ENCODE data around the gene PPP1CA. TPM values are rescaled to one million over a fixed set of nuclear protein-coding genes. Genes with fewer than 3 reads are reported as not detected.

The PPP1CA gene
- total and polyA plus RNA-seq, 3 experiments from 2014 or later: 338 to 564 (median 357) TPM

DNA sequence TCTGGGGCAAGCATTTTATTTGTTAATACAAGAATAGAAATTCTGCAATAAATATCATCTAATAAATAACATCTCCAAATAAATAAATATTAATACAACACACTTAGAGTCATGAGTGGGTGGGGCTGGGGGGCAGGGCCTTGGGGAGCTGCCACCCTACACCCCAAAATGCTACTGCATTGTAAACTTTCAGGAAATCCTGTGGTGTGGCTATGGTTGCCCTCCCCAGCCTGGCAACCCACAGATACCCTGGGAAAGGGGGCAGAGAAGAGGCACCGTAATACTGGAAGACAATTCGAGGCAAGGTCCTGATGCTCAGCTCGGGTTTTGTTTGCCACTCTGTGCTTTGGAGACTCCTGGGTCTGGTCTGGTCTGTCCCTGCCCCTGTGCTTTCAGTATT is 37.5 kb downstream of the PPP1CA start:
- Mint-ChIP-seq H3K4me1 (peaks cover 52 to 67% (median 56%) of the 10 kb centered on the region in 3 donors), H3K4me3 (peak overlapping the region in 6 of 7 donors; percentile 2 to 75 (median 64)), H3K27me3 (no peaks in the 10 kb centered on the region), H3K27ac (peak overlapping the region; percentile 35 to 98 (median 94)), H3K36me3 (peaks cover 0 to 26% (median 2%) of the 10 kb centered on the region in 3 donors), H3K9me3 (no peaks in the 10 kb centered on the region)
- no peak overlapping the region for H3K4me3 ChIP-seq (ENCODE audit: low read length)
- H3K9me3 ChIP-seq (ENCODE audit: low read length): no peaks in the 10 kb centered on the region
- H3K4me1 ChIP-seq (ENCODE audit: insufficient read depth, low read length): peaks cover 31% of the 10 kb centered on the region
- no peaks in the 10 kb centered on the region for H3K27me3 ChIP-seq (ENCODE audit: insufficient read depth, low read length, poor library complexity, severe bottlenecking)
- no peak overlapping the region for H3K27ac ChIP-seq (ENCODE audit: low read depth, low read length)
- POLR2A ChIA-PET: interaction anchor here (0.6 to 1.4 kb wide), 2 partner anchors 11 to 56 kb away, joined by 4 to 8 read pairs; partner anchors contain the start of gene POLD4
- no peaks in the 10 kb centered on the region for H3K36me3 ChIP-seq (ENCODE audit: insufficient read depth, low read length)
- CTCF ChIA-PET: interaction anchor here (7.5 to 19.6 kb wide), 2 partner anchors 12 to 17 kb away, joined by 53 to 860 read pairs; partner anchors contain the start of genes CLCF1, POLD4 and RAD9A
- no peak for DNase-seq

DNA sequence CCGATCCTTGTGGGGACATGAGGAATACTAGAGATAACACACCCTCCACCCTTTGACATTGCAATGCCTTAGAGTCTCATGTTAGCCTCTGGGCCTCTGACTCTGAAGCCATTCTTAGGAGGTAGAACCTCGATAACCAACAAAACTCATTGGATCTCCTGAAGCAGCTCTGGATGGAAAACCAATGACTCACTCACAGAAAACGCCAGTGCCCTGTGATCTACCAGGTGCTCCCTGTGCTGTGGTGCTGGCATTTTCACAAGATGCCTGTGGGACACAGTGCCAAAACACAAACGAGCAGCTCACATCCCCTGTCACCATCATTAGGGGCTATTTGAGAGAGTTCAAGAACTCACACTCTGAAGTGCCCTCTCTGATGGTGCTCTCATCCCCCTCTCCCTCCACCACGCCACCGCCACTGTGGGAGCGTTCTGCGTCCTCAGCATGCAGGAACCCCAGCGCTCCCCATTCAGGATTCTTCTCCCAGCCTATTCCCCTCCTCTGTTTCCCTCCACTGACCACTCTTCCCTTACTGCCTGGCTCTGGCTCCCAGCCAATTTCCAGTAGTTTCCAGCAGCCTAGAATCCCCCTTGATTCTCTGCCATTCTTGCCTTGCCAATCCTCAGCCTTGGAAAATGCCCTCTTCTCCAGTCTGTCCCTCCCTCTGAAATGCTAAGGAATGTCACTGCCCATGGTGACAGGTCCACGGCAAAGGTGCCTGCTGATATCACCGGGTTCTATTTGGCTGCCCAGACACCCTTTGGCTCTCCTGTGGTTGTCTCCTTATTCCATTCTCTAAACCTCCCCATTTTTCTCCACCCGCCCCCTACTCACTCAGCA is 43.6 kb downstream of the PPP1CA start:
- H3K27ac ChIP-seq (ENCODE audit: low read depth, low read length): no peak overlapping the region

DNA sequence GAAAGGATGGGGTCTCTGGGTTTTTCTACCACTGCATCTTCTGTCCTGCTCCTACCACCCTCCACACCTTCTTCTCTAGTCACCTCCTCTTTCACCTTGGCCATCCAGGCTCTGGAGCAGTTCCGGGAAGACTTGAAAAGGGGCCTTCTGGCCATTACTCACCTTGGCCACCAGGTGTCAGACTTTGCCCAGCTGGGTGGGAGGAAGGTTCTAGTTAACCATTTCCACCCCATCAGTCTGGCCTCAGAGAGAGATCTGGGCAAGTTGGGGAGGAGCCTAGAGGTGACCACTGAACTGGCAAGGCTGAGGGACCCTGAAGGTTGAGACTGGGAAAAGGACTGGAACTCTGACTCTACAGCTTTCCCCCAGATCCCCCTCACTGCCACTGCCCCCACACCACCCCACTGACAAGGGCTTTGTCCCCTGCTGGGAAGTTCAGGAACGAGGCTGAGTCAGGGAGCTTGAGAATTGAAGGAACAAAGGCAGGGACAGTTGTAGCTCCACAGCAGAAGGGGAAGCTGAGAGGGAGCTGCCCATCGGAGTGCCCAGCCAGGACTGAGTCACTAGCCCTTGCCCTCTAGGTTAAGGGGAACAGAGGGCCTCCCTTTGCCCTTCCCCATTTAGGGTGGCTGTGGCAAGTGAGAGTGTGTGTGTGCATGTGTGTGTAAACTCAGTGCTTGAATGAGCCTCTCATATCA is 44.6 kb downstream of the PPP1CA start:
- H3K4me1 ChIP-seq (ENCODE audit: insufficient read depth, low read length): peaks cover 36% of the 10 kb centered on the region
- ChIA-PET CTCF (interaction anchor here (0.7 to 19.6 kb wide), 13 partner anchors 8 to 119 kb away, joined by 3 to 860 read pairs (median 3); partner anchors contain the start of genes CLCF1, PPP1CA, PTPRCAP and RAD9A), POLR2A (interaction anchor here (1.7 to 1.8 kb wide), 2 partner anchors 17 to 26 kb away, joined by 4 to 11 read pairs; partner anchors contain the start of gene CLCF1)
- peak; percentile 50 to 81 (median 64) for DNase-seq
- Mint-ChIP-seq H3K4me3 (peak overlapping the region in 2 of 7 donors; percentile 5 to 15), H3K9me3 (no peaks in the 10 kb centered on the region), H3K27ac (peak overlapping the region; percentile 48 to 85 (median 75)), H3K4me1 (peaks cover 23 to 43% (median 29%) of the 10 kb centered on the region in 3 donors), H3K36me3 (peaks cover 0 to 8% (median 0%) of the 10 kb centered on the region in 3 donors), H3K27me3 (no peaks in the 10 kb centered on the region)
- no peaks in the 10 kb centered on the region for H3K36me3 ChIP-seq (ENCODE audit: insufficient read depth, low read length)
- no peak overlapping the region for H3K27ac ChIP-seq (ENCODE audit: low read depth, low read length)
- H3K4me3 ChIP-seq (ENCODE audit: low read length): no peak overlapping the region
- no peaks in the 10 kb centered on the region for H3K9me3 ChIP-seq (ENCODE audit: low read length)
- H3K27me3 ChIP-seq (ENCODE audit: insufficient read depth, low read length, poor library complexity, severe bottlenecking): no peaks in the 10 kb centered on the region

More for the DNA sequence above, 43.6 kb downstream of the PPP1CA start:
- ChIA-PET CTCF (interaction anchor here (0.7 to 19.6 kb wide), 5 partner anchors 12 to 81 kb away, joined by 3 to 860 read pairs (median 9); partner anchors contain the start of genes CLCF1, PPP1CA, PTPRCAP and RAD9A), POLR2A (interaction anchor here (1.8 kb wide), 1 partner anchor 16 kb away, joined by 11 read pairs; the partner anchor contains the start of gene CLCF1)
- Mint-ChIP-seq H3K9me3 (no peaks in the 10 kb centered on the region), H3K36me3 (peaks cover 0 to 4% (median 0%) of the 10 kb centered on the region in 3 donors), H3K27me3 (no peaks in the 10 kb centered on the region), H3K4me3 (peak overlapping the region in 1 of 7 donors; percentile 19), H3K4me1 (peaks cover 24 to 43% (median 28%) of the 10 kb centered on the region in 3 donors), H3K27ac (peak overlapping the region in 2 of 8 donors; percentile 20 to 97)
- H3K36me3 ChIP-seq (ENCODE audit: insufficient read depth, low read length): no peaks in the 10 kb centered on the region
- H3K27me3 ChIP-seq (ENCODE audit: insufficient read depth, low read length, poor library complexity, severe bottlenecking): no peaks in the 10 kb centered on the region
- H3K4me1 ChIP-seq (ENCODE audit: insufficient read depth, low read length): peaks cover 26% of the 10 kb centered on the region
- H3K4me3 ChIP-seq (ENCODE audit: low read length): no peak overlapping the region
- H3K9me3 ChIP-seq (ENCODE audit: low read length): no peaks in the 10 kb centered on the region
- no peak for DNase-seq

DNA sequence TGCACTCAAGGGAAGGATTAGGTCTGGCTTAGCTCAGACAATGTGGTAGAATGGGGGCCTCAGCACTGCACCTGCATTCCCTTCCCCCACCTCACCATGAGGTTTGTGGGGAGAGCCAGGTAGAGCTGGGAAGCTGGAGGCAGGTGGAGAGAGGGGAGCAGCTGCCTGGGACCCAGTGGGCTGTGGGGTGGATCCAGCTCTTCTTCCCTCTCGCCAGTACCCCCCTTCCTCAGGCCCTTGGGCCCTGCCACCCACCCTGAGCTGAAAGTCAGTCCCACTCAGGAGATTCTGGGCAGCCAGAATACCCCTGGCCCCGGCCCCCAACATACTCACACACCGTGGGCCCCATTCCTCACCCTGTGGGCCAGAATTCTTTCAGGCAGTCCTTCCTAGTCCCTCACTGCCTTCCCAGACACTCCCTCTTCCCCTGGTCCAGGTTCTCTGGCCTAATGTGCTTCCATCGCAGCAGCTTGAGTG is 45.2 kb downstream of the PPP1CA start:
- Histone ChIP-seq H3K27ac (ENCODE audit: low read depth, low read length) (no peak overlapping the region), H3K4me3 (ENCODE audit: low read length) (no peak overlapping the region), H3K9me3 (ENCODE audit: low read length) (no peaks in the 10 kb centered on the region), H3K4me1 (ENCODE audit: insufficient read depth, low read length) (peaks cover 42% of the 10 kb centered on the region), H3K27me3 (ENCODE audit: insufficient read depth, low read length, poor library complexity, severe bottlenecking) (no peaks in the 10 kb centered on the region), H3K36me3 (ENCODE audit: insufficient read depth, low read length) (no peaks in the 10 kb centered on the region)
- no peaks in the 10 kb centered on the region for H3K9me3 Mint-ChIP-seq
- peak overlapping the region in 1 of 7 donors; percentile 15 for H3K4me3 Mint-ChIP-seq
- POLR2A ChIA-PET: interaction anchor here (1.7 to 1.8 kb wide), 2 partner anchors 17 to 26 kb away, joined by 4 to 11 read pairs; partner anchors contain the start of gene CLCF1
- peak overlapping the region; percentile 48 to 85 (median 75) for H3K27ac Mint-ChIP-seq
- H3K36me3 Mint-ChIP-seq: peaks cover 0 to 9% (median 0%) of the 10 kb centered on the region in 3 donors
- CTCF ChIA-PET: interaction anchor here (0.8 to 19.6 kb wide), 12 partner anchors 9 to 120 kb away, joined by 3 to 860 read pairs (median 3); partner anchors contain the start of genes CLCF1, PPP1CA, PTPRCAP and RAD9A
- H3K27me3 Mint-ChIP-seq: no peaks in the 10 kb centered on the region
- H3K4me1 Mint-ChIP-seq: peaks cover 25 to 47% (median 33%) of the 10 kb centered on the region in 3 donors
- DNase-seq: no peak

DNA sequence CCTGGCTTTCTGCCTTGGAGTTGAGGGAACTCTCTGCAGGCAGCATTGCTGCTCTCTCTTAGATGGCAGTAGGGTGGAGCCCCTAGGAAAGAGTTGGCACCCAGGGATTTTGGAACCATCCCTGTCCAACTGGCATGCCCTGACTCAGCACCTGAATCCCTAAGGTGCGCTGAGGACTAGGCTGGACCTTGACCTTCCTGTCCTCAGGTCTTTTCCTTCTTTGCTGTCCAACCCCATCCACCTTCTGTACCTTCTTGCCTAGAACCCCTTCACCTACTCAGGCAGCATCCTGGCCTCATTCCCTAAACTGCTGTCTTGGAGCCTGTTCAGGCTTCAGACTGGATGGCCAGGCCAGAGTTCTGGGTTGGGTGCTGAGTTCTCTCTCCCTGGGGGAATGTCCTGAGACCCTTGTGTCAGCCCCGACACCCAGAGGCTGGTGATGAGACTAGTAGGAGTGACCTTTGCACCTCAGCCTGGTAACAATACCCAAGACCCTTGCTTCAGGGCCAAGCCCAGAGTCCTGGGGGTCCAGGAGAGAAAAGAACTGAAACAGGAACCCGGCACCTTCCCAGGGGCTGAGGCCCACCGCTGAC is 45.8 kb downstream of the PPP1CA start:
- no peak overlapping the region for H3K4me3 ChIP-seq (ENCODE audit: low read length)

DNA sequence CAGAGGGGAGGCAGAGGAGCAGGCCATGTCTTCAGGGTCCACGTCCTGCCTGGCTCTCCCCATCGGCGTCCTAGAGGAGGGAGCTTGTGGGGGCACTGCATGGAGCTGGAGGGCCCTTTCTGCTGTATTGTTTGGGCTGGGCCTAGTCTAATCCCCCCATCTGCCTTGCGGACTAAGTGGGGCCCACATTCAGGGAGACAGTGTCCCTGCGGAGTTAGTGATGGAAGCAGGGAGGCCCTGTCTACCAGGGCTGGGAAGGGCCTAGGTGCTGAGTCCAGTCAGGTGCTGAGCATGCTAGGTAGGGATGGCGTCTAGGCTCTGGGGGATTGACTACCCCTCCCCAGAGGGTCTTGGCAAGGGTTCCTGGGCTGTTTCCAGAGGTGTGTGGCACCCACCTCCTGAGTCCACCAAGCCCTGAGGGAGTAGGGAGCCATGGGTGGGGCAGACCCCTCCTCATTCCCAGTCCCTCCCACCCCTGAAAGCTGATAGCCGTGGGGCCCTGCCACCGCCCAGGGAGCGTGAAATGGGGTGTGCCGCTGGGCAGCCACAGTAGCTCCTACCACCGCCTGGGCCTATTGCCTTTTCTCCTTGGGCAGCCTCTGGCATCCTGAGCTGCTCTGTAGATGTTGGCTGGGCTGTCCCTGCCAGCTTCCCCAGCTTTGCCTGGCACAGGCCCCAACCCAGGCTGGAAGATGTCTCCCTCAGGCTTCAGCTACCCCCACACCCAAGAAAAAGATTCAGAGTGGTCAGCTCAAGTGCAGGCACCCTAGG is 46.5 kb downstream of the PPP1CA start:
- ChIA-PET CTCF (interaction anchor here (1.4 to 19.6 kb wide), 5 partner anchors 9 to 81 kb away, joined by 4 to 860 read pairs (median 7); partner anchors contain the start of genes CLCF1 and RAD9A), POLR2A (interaction anchor here (0.5 to 3.7 kb wide), 3 partner anchors 26 to 110 kb away, joined by 3 to 25 read pairs (median 5); partner anchors contain the start of gene RAD9A)
- no peaks in the 10 kb centered on the region for H3K27me3 ChIP-seq (ENCODE audit: insufficient read depth, low read length, poor library complexity, severe bottlenecking)
- H3K9me3 ChIP-seq (ENCODE audit: low read length): no peaks in the 10 kb centered on the region
- peaks cover 29 to 52% (median 39%) of the 10 kb centered on the region in 3 donors for H3K4me1 Mint-ChIP-seq
- peaks cover 50% of the 10 kb centered on the region for H3K4me1 ChIP-seq (ENCODE audit: insufficient read depth, low read length)
- no peaks in the 10 kb centered on the region for H3K36me3 ChIP-seq (ENCODE audit: insufficient read depth, low read length)
- H3K36me3 Mint-ChIP-seq: peaks cover 0 to 12% (median 0%) of the 10 kb centered on the region in 3 donors
- peak overlapping the region in 1 of 7 donors; percentile 24 for H3K4me3 Mint-ChIP-seq
- DNase-seq: no peak
- H3K27me3 Mint-ChIP-seq: no peaks in the 10 kb centered on the region
- H3K9me3 Mint-ChIP-seq: no peaks in the 10 kb centered on the region
- H3K27ac ChIP-seq (ENCODE audit: low read depth, low read length): peak overlapping the region; percentile 96
- peak overlapping the region in 7 of 8 donors; percentile 59 to 99 (median 98) for H3K27ac Mint-ChIP-seq
- H3K4me3 ChIP-seq (ENCODE audit: low read length): no peak overlapping the region

More for the DNA sequence above, 45.8 kb downstream of the PPP1CA start:
- Mint-ChIP-seq H3K4me3 (peak overlapping the region in 1 of 7 donors; percentile 40), H3K9me3 (no peaks in the 10 kb centered on the region), H3K4me1 (peaks cover 29 to 50% (median 38%) of the 10 kb centered on the region in 3 donors), H3K36me3 (peaks cover 0 to 12% (median 0%) of the 10 kb centered on the region in 3 donors), H3K27ac (peak overlapping the region in 3 of 8 donors; percentile 17 to 87 (median 59)), H3K27me3 (no peaks in the 10 kb centered on the region)
- no peak for DNase-seq
- H3K4me1 ChIP-seq (ENCODE audit: insufficient read depth, low read length): peaks cover 47% of the 10 kb centered on the region
- H3K36me3 ChIP-seq (ENCODE audit: insufficient read depth, low read length): no peaks in the 10 kb centered on the region
- ChIA-PET CTCF (interaction anchor here (0.8 to 19.6 kb wide), 11 partner anchors 9 to 120 kb away, joined by 3 to 860 read pairs (median 3); partner anchors contain the start of genes CLCF1, PPP1CA, PTPRCAP and RAD9A), POLR2A (interaction anchor here (0.5 to 3.7 kb wide), 4 partner anchors 26 to 109 kb away, joined by 3 to 25 read pairs (median 4); partner anchors contain the start of gene RAD9A)
- H3K27me3 ChIP-seq (ENCODE audit: insufficient read depth, low read length, poor library complexity, severe bottlenecking): no peaks in the 10 kb centered on the region
- H3K9me3 ChIP-seq (ENCODE audit: low read length): no peaks in the 10 kb centered on the region
- peak overlapping the region; percentile 96 for H3K27ac ChIP-seq (ENCODE audit: low read depth, low read length)

Data from CD8-positive, alpha-beta memory T cell (primary cell).